NCI-H1694 (cell line): ENCODE results near the gene LRFN3.
"Not testable (repeated sequence)": the region's sequence is repeated elsewhere in the genome, so short reads cannot be mapped to it uniquely, and the experiment has no call there.

ENCODE experiments used
- DNase-seq: peaks from one replicate; lab custom pipeline; 2025; lab: John Stamatoyannopoulos, UW

LRFN3 gene

GRCh38 chr19:35977446-35978222 lies 41.5 kb downstream of the LRFN3 start:
- peak; percentile 96 for DNase-seq

GRCh38 chr19:35978271-35978670 lies 42.1 kb downstream of the LRFN3 start:
- no peak for DNase-seq

- no peak for DNase-seq
These were observed 42.7 kb downstream of the LRFN3 start for GRCh38 chr19:35978832-35979365.

- not testable (repeated sequence) for DNase-seq
These were observed 44.8 kb downstream of the LRFN3 start for GRCh38 chr19:35980997-35981396.

- no peak for DNase-seq
These were observed 47.0 kb downstream of the LRFN3 start for GRCh38 chr19:35983177-35983576.

GRCh38 chr19:35986111-35986510 lies 49.9 kb downstream of the LRFN3 start:
- no peak for DNase-seq

GRCh38 chr19:35986664-35987570 lies 50.7 kb downstream of the LRFN3 start:
- peak; percentile 67 for DNase-seq

GRCh38 chr19:35987571-35987896 lies 51.4 kb downstream of the LRFN3 start:
- DNase-seq, result no peak

GRCh38 chr19:35988824-35989223 lies 52.6 kb downstream of the LRFN3 start:
- no peak for DNase-seq

- no peak for DNase-seq
These were observed 54.0 kb downstream of the LRFN3 start for GRCh38 chr19:35990156-35990555.

GRCh38 chr19:35990771-35991730 lies 54.9 kb downstream of the LRFN3 start:
- DNase-seq, result no peak

- DNase-seq, result no peak
These were observed 55.7 kb downstream of the LRFN3 start for GRCh38 chr19:35991731-35992450.

GRCh38 chr19:35992907-35993765 lies 57.0 kb downstream of the LRFN3 start:
- no peak for DNase-seq

GRCh38 chr19:35993923-35994598 lies 57.9 kb downstream of the LRFN3 start:
- DNase-seq, result no peak
